ENCODE data around the gene PALLD.

DNA sequence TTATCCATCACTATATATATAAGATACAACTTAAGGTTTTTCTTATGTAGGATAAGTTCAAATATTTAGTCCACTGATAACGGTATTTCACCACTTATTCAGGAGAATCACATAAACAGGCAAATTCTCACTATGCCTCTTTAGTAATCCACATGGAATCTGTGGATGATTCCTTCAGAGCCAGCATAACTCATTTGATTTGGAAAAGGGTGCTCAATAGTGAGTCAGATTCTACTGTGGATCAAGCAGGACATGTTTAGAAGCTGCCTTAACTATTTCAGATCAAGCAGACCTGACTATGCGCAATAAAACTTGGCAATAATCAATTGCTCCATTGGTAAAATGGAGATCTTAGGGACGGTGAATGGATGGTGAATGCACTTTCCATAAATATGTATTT, 329.1 kb downstream of the PALLD start:
- TF ChIP-seq, protein P1, sequence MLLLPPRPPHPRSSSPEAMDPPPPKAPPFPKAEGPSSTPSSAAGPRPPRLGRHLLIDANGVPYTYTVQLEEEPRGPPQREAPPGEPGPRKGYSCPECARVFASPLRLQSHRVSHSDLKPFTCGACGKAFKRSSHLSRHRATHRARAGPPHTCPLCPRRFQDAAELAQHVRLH (tag by site-specific recombination; IDR thresholded peaks at IDR 0.05) = no peak
- TF ChIP-seq, protein P2, sequence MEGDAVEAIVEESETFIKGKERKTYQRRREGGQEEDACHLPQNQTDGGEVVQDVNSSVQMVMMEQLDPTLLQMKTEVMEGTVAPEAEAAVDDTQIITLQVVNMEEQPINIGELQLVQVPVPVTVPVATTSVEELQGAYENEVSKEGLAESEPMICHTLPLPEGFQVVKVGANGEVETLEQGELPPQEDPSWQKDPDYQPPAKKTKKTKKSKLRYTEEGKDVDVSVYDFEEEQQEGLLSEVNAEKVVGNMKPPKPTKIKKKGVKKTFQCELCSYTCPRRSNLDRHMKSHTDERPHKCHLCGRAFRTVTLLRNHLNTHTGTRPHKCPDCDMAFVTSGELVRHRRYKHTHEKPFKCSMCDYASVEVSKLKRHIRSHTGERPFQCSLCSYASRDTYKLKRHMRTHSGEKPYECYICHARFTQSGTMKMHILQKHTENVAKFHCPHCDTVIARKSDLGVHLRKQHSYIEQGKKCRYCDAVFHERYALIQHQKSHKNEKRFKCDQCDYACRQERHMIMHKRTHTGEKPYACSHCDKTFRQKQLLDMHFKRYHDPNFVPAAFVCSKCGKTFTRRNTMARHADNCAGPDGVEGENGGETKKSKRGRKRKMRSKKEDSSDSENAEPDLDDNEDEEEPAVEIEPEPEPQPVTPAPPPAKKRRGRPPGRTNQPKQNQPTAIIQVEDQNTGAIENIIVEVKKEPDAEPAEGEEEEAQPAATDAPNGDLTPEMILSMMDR (tag by site-specific recombination; IDR thresholded peaks at IDR 0.05) = no peak
- TF ChIP-seq, protein P3, sequence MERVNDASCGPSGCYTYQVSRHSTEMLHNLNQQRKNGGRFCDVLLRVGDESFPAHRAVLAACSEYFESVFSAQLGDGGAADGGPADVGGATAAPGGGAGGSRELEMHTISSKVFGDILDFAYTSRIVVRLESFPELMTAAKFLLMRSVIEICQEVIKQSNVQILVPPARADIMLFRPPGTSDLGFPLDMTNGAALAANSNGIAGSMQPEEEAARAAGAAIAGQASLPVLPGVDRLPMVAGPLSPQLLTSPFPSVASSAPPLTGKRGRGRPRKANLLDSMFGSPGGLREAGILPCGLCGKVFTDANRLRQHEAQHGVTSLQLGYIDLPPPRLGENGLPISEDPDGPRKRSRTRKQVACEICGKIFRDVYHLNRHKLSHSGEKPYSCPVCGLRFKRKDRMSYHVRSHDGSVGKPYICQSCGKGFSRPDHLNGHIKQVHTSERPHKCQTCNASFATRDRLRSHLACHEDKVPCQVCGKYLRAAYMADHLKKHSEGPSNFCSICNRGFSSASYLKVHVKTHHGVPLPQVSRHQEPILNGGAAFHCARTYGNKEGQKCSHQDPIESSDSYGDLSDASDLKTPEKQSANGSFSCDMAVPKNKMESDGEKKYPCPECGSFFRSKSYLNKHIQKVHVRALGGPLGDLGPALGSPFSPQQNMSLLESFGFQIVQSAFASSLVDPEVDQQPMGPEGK (tag by site-specific recombination; IDR thresholded peaks at IDR 0.05) = no peak
- TF ChIP-seq, protein P4, sequence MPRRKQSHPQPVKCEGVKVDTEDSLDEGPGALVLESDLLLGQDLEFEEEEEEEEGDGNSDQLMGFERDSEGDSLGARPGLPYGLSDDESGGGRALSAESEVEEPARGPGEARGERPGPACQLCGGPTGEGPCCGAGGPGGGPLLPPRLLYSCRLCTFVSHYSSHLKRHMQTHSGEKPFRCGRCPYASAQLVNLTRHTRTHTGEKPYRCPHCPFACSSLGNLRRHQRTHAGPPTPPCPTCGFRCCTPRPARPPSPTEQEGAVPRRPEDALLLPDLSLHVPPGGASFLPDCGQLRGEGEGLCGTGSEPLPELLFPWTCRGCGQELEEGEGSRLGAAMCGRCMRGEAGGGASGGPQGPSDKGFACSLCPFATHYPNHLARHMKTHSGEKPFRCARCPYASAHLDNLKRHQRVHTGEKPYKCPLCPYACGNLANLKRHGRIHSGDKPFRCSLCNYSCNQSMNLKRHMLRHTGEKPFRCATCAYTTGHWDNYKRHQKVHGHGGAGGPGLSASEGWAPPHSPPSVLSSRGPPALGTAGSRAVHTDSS (tag by site-specific recombination; IDR thresholded peaks at IDR 0.05) = no peak
- TF ChIP-seq ZBTB8A (tag by site-specific recombination; IDR thresholded peaks at IDR 0.05) (no peak), ZNF677 (tag by site-specific recombination; IDR thresholded peaks at IDR 0.05) (no peak), ZBTB7A (tag by site-specific recombination; IDR thresholded peaks at IDR 0.05; ENCODE audit: low read depth) (no peak), MYNN (tag by site-specific recombination; IDR thresholded peaks at IDR 0.05; ENCODE audit: borderline replicate concordance) (no peak), ZNF561 (tag by site-specific recombination; IDR thresholded peaks at IDR 0.05; ENCODE audit: borderline replicate concordance) (no peak), ZNF174 (tag by site-specific recombination; IDR thresholded peaks at IDR 0.05) (no peak), ZNF664 (tag by site-specific recombination; IDR thresholded peaks at IDR 0.05) (no peak), ZFP3 (tag by site-specific recombination; IDR thresholded peaks at IDR 0.05; ENCODE audit: low read depth) (no peak), ZNF843 (tag by site-specific recombination; IDR thresholded peaks at IDR 0.05) (no peak)
- TF ChIP-seq, protein P5, sequence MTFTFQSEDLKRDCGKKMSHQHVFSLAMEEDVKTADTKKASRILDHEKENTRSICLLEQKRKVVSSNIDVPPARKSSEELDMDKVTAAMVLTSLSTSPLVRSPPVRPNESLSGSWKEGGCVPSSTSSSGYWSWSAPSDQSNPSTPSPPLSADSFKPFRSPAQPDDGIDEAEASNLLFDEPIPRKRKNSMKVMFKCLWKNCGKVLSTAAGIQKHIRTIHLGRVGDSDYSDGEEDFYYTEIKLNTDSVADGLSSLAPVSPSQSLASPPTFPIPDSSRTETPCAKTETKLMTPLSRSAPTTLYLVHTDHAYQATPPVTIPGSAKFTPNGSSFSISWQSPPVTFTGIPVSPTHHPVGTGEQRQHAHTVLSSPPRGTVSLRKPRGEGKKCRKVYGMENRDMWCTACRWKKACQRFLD (tag by site-specific recombination; IDR thresholded peaks at IDR 0.05) = no peak

Measured in HEK293 (cell line).